Measurements from ENCODE around the gene SCARB1.

- TF ChIP-seq ZNF423 (CRISPR knock-in tag; IDR thresholded peaks at IDR 0.05) (no peak), CTCF (IDR thresholded peaks at IDR 0.05) (no peak), ZNF671 (CRISPR knock-in tag; IDR thresholded peaks at IDR 0.05) (no peak), ESRRA (CRISPR knock-in tag; IDR thresholded peaks at IDR 0.05; ENCODE audit: borderline replicate concordance) (no peak), GRHL2 (CRISPR knock-in tag; IDR thresholded peaks at IDR 0.05; ENCODE audit: insufficient replicate concordance, severe bottlenecking) (no peak), AFF4 (CRISPR knock-in tag; IDR thresholded peaks at IDR 0.05; ENCODE audit: borderline replicate concordance) (no peak), E2F4 (CRISPR knock-in tag; IDR thresholded peaks at IDR 0.05; ENCODE audit: borderline replicate concordance, low read depth) (no peak), SP1 (CRISPR knock-in tag; conservative IDR thresholded peaks at IDR 0.05) (no peak), GABPB1 (CRISPR knock-in tag; IDR thresholded peaks at IDR 0.05) (no peak), ZNF416 (CRISPR knock-in tag; IDR thresholded peaks at IDR 0.05) (no peak), ZNF532 (CRISPR knock-in tag; IDR thresholded peaks at IDR 0.05; ENCODE audit: borderline replicate concordance) (no peak), GTF2I (CRISPR knock-in tag; conservative IDR thresholded peaks at IDR 0.05) (no peak), CDX4 (CRISPR knock-in tag; IDR thresholded peaks at IDR 0.05; ENCODE audit: borderline replicate concordance) (no peak)
Observed at GRCh38 chr12:124744273-124744640, 119.4 kb downstream of the SCARB1 start.

All from WTC11 (cell line).